Amniotic stem cell (primary cell): ENCODE measurements around the gene CACNA2D3.

Experiments
- DNase-seq: peaks from one replicate; lab custom pipeline; 2025; lab: John Stamatoyannopoulos, UW

Gene CACNA2D3

GRCh38 chr3:54745843-54746242, 623.5 kb downstream of the CACNA2D3 start:
- no peak for DNase-seq

GRCh38 chr3:54746722-54747121, 624.4 kb downstream of the CACNA2D3 start:
- DNase-seq, result no peak

- DNase-seq, result no peak
These were observed 633.4 kb downstream of the CACNA2D3 start for GRCh38 chr3:54755756-54756155.

- peak; percentile 42 for DNase-seq
These were observed 634.0 kb downstream of the CACNA2D3 start for GRCh38 chr3:54756330-54756731.

GRCh38 chr3:54758461-54758860, 636.1 kb downstream of the CACNA2D3 start:
- DNase-seq, result no peak

GRCh38 chr3:54759166-54759565, 636.8 kb downstream of the CACNA2D3 start:
- DNase-seq, result no peak

GRCh38 chr3:54760201-54760600, 637.8 kb downstream of the CACNA2D3 start:
- DNase-seq, result no peak

- no peak for DNase-seq
These were observed 639.3 kb downstream of the CACNA2D3 start for GRCh38 chr3:54761637-54762036.

- no peak for DNase-seq
These were observed 642.6 kb downstream of the CACNA2D3 start for GRCh38 chr3:54764911-54765310.

GRCh38 chr3:54771050-54771449, 648.7 kb downstream of the CACNA2D3 start:
- no peak for DNase-seq

GRCh38 chr3:54772051-54772450, 649.7 kb downstream of the CACNA2D3 start:
- no peak for DNase-seq

- DNase-seq, result no peak
These were observed 650.4 kb downstream of the CACNA2D3 start for GRCh38 chr3:54772746-54773145.

GRCh38 chr3:54773271-54773670, 650.9 kb downstream of the CACNA2D3 start:
- DNase-seq, result no peak

GRCh38 chr3:54776601-54777000, 654.2 kb downstream of the CACNA2D3 start:
- no peak for DNase-seq

GRCh38 chr3:54777141-54777540, 654.8 kb downstream of the CACNA2D3 start:
- no peak for DNase-seq

GRCh38 chr3:54780336-54780735, 658.0 kb downstream of the CACNA2D3 start:
- DNase-seq, result no peak

GRCh38 chr3:54781728-54782127, 659.4 kb downstream of the CACNA2D3 start:
- no peak for DNase-seq

GRCh38 chr3:54783611-54784010, 661.3 kb downstream of the CACNA2D3 start:
- DNase-seq, result no peak

- DNase-seq, result no peak
These were observed 661.7 kb downstream of the CACNA2D3 start for GRCh38 chr3:54784021-54784420.

- DNase-seq, result no peak
These were observed 663.6 kb downstream of the CACNA2D3 start for GRCh38 chr3:54785976-54786375.

- no peak for DNase-seq
These were observed 667.7 kb downstream of the CACNA2D3 start for GRCh38 chr3:54790051-54790450.

- no peak for DNase-seq
These were observed 669.3 kb downstream of the CACNA2D3 start for GRCh38 chr3:54791501-54792156.

GRCh38 chr3:54792584-54792983, 670.2 kb downstream of the CACNA2D3 start:
- DNase-seq, result no peak

GRCh38 chr3:54793171-54793570, 670.8 kb downstream of the CACNA2D3 start:
- no peak for DNase-seq
